Muscle layer of duodenum (tissue), 2 donors: ENCODE data around the gene GPT2.

Experiments used
- H3K27ac ChIP-seq: one replicate; pipeline ENCODE4 v1.7.0; 2013; ENCODE audit warnings: mild to moderate bottlenecking, low read length
- H3K27me3 ChIP-seq: one replicate; pipeline ENCODE4 v1.7.0; 2013; ENCODE audit warnings: low read depth, mild to moderate bottlenecking, control low read depth, low read length
- H3K36me3 ChIP-seq, 2 donors: one replicate each; pipeline ENCODE4 v1.7.0; 2013; ENCODE audit warnings: low read length in 2 of 2, control low read depth in 1 of 2, mild to moderate bottlenecking in 1 of 2; ENCODE audit not compliant: insufficient read depth in 2 of 2, control insufficient read depth in 1 of 2
- H3K4me1 ChIP-seq, 2 donors: one replicate each; pipeline ENCODE4 v1.7.0; 2013; ENCODE audit warnings: low read length in 2 of 2, mild to moderate bottlenecking in 2 of 2, control low read depth in 1 of 2, moderate library complexity in 1 of 2; ENCODE audit not compliant: insufficient read depth in 2 of 2, control insufficient read depth in 1 of 2
- H3K4me3 ChIP-seq, 2 donors: one replicate each; pipeline ENCODE4 v1.7.0; 2013; ENCODE audit warnings: low read length in 2 of 2, low read depth in 1 of 2, mild to moderate bottlenecking in 1 of 2
- H3K9me3 ChIP-seq, 2 donors: one replicate each; pipeline ENCODE4 v1.7.0; 2013; ENCODE audit warnings: low read length in 2 of 2, control low read depth in 1 of 2, mild to moderate bottlenecking in 1 of 2; ENCODE audit not compliant: control insufficient read depth in 1 of 2
- donor health status: healthy.

The GPT2 gene

GRCh38 chr16:46961373-46962353, 77.5 kb downstream of the GPT2 start:
- H3K4me3 ChIP-seq = no peak overlapping the region
- no peaks in the 10 kb centered on the region for H3K9me3 ChIP-seq
- H3K4me1 ChIP-seq = peaks cover 8 to 16% of the 10 kb centered on the region in 2 donors
- H3K27ac ChIP-seq = peak overlapping the region; percentile 57
- H3K36me3 ChIP-seq = peaks cover 58 to 72% of the 10 kb centered on the region in 2 donors
- no peaks in the 10 kb centered on the region for H3K27me3 ChIP-seq

GRCh38 chr16:46962629-46963028, 78.5 kb downstream of the GPT2 start:
- Histone ChIP-seq H3K27ac (no peak overlapping the region), H3K4me1 (peaks cover 8 to 16% of the 10 kb centered on the region in 2 donors), H3K4me3 (no peak overlapping the region), H3K36me3 (peaks cover 59 to 74% of the 10 kb centered on the region in 2 donors), H3K9me3 (no peaks in the 10 kb centered on the region), H3K27me3 (no peaks in the 10 kb centered on the region)

- peaks cover 54 to 59% of the 10 kb centered on the region in 2 donors for H3K36me3 ChIP-seq
- H3K4me1 ChIP-seq = peaks cover 6 to 24% of the 10 kb centered on the region in 2 donors
- H3K27ac ChIP-seq = no peak overlapping the region
- H3K27me3 ChIP-seq = no peaks in the 10 kb centered on the region
- no peaks in the 10 kb centered on the region for H3K9me3 ChIP-seq
- H3K4me3 ChIP-seq = no peak overlapping the region
These were observed 83.9 kb downstream of the GPT2 start for GRCh38 chr16:46968063-46968435.

- Histone ChIP-seq H3K9me3 (no peaks in the 10 kb centered on the region), H3K36me3 (peaks cover 39 to 42% of the 10 kb centered on the region in 2 donors), H3K27ac (no peak overlapping the region), H3K4me1 (peaks cover 6 to 28% of the 10 kb centered on the region in 2 donors), H3K4me3 (no peak overlapping the region), H3K27me3 (no peaks in the 10 kb centered on the region)
These were observed 85.9 kb downstream of the GPT2 start for GRCh38 chr16:46970089-46970488.

GRCh38 chr16:46971271-46971670, 87.1 kb downstream of the GPT2 start:
- Histone ChIP-seq H3K4me1 (peaks cover 6 to 28% of the 10 kb centered on the region in 2 donors), H3K36me3 (peaks cover 28 to 39% of the 10 kb centered on the region in 2 donors), H3K4me3 (no peak overlapping the region), H3K27ac (no peak overlapping the region), H3K27me3 (no peaks in the 10 kb centered on the region), H3K9me3 (no peaks in the 10 kb centered on the region)

GRCh38 chr16:46972429-46973206, 88.5 kb downstream of the GPT2 start:
- Histone ChIP-seq H3K36me3 (peaks cover 16 to 27% of the 10 kb centered on the region in 2 donors), H3K4me3 (peak overlapping the region; percentile 72 to 95), H3K27me3 (no peaks in the 10 kb centered on the region), H3K9me3 (no peaks in the 10 kb centered on the region), H3K27ac (peak overlapping the region; percentile 96), H3K4me1 (peaks cover 6 to 28% of the 10 kb centered on the region in 2 donors)

- H3K9me3 ChIP-seq = no peaks in the 10 kb centered on the region
- peak within 1 kb of the TSS; percentile 72 to 95 for H3K4me3 ChIP-seq
- H3K36me3 ChIP-seq = peaks cover 8 to 19% of the 10 kb centered on the region in 2 donors
- peaks cover 6 to 28% of the 10 kb centered on the region in 2 donors for H3K4me1 ChIP-seq
- H3K27me3 ChIP-seq = no peaks in the 10 kb centered on the region
- peak within 1 kb of the TSS; percentile 96 for H3K27ac ChIP-seq
These were observed 89.2 kb downstream of the GPT2 start, which contains the start of gene DNAJA2 for GRCh38 chr16:46973207-46973995. Gene DNAJA2 (minus strand): TSS chr16:46973674. CDS start chr16:46973572, 102 bp downstream.

- Histone ChIP-seq H3K4me3 (peak overlapping the region; percentile 67 to 95), H3K27me3 (no peaks in the 10 kb centered on the region), H3K36me3 (peaks cover 5 to 16% of the 10 kb centered on the region in 2 donors), H3K27ac (peak overlapping the region; percentile 96), H3K4me1 (peaks cover 6 to 28% of the 10 kb centered on the region in 2 donors), H3K9me3 (no peaks in the 10 kb centered on the region)
These were observed 89.8 kb downstream of the GPT2 start for GRCh38 chr16:46973996-46974324.

GRCh38 chr16:46974352-46974751, 90.2 kb downstream of the GPT2 start:
- Histone ChIP-seq H3K9me3 (no peaks in the 10 kb centered on the region), H3K36me3 (peaks cover 2 to 12% of the 10 kb centered on the region in 2 donors), H3K27me3 (no peaks in the 10 kb centered on the region), H3K27ac (peak overlapping the region; percentile 96), H3K4me3 (peak overlapping the region; percentile 67 to 95), H3K4me1 (peaks cover 6 to 25% of the 10 kb centered on the region in 2 donors)

GRCh38 chr16:46975165-46975564, 91.0 kb downstream of the GPT2 start:
- Histone ChIP-seq H3K4me3 (no peak overlapping the region), H3K27me3 (no peaks in the 10 kb centered on the region), H3K9me3 (no peaks in the 10 kb centered on the region), H3K27ac (no peak overlapping the region), H3K4me1 (peaks cover 1 to 19% of the 10 kb centered on the region in 2 donors), H3K36me3 (peaks cover 0 to 6% of the 10 kb centered on the region in 2 donors)
